Gastrocnemius medialis (tissue), 4 donors: ENCODE results near the gene G6PD. TPM values are rescaled to one million over a fixed set of nuclear protein-coding genes. Genes with fewer than 3 reads are reported as not detected.

Experiments
- ATAC-seq, 2 donors: fragments of 150-250 bp; one replicate each; pipeline ENCODE4 v1.9.1; 2016
- DNase-seq, 2 donors: peaks; one replicate each; pipeline ENCODE4 v3.0.0-alpha.2; 2019
- H3K27ac ChIP-seq, 4 donors: fragments of 200-600 bp; sonication (generic); 1 replicate in 1 of 4; 2 replicates in 3 of 4; pipeline ENCODE4 v1.5.1; 2016 to 2018; ENCODE audit warnings: mild to moderate bottlenecking in 2 of 4, moderate library complexity in 1 of 4
- H3K27me3 ChIP-seq, 3 donors: fragments of 200-600 bp; sonication (generic) in 2 of 3; 1 replicate in 1 of 3; 2 replicates in 2 of 3; pipeline versions ENCODE4 v1.5.1 to v1.6.0; 2016 to 2019; ENCODE audit warnings: mild to moderate bottlenecking in 1 of 3, moderate library complexity in 1 of 3
- H3K36me3 ChIP-seq, 2 donors: fragments of 200-600 bp; sonication (generic) in 1 of 2; one replicate each; pipeline ENCODE4 v1.5.1; 2017 to 2018
- H3K4me1 ChIP-seq, 2 donors: fragments of 200-600 bp; sonication (generic) in 1 of 2; one replicate each; pipeline ENCODE4 v1.5.1; 2016 to 2017; ENCODE audit warnings: mild to moderate bottlenecking in 2 of 2
- H3K4me3 ChIP-seq, 4 donors: fragments of 200-600 bp; sonication (generic) in 3 of 4; 1 replicate in 1 of 4; 2 replicates in 3 of 4; pipeline ENCODE4 v1.5.1; 2016 to 2019; ENCODE audit warnings: mild to moderate bottlenecking in 2 of 4
- H3K9me3 ChIP-seq, 3 donors: fragments of 200-600 bp; sonication (generic) in 2 of 3; 1 replicate in 1 of 3; 2 replicates in 2 of 3; pipeline ENCODE4 v1.5.1; 2016 to 2019
- POLR2A ChIP-seq, 2 donors: fragments of 450-650 bp; IDR thresholded peaks; one replicate each; pipeline ENCODE4 v1.6.1; 2017; ENCODE audit warnings: antibody characterized with exemption in 2 of 2, mild to moderate bottlenecking in 2 of 2, moderate library complexity in 2 of 2
- in situ Hi-C, 4 donors: fragments of 200-750 bp; cut with MboI; loops; one replicate each; pipeline versions ENCODE4 v1.15.0 to v1.8.0; 2017; ENCODE audit warnings: low sequenced_read_pairs in 4 of 4
- intact Hi-C: fragments of 100-400 bp; cut with DNase I; formaldehyde crosslinking; loops from one replicate; pipeline ENCODE4 v1.15.1; 2023; ENCODE audit warnings: low total_unique reads
- total RNA-seq, 4 donors: library from RNA; depleted of rRNA; stranded (reverse); fragments of >200 nt; gene quantifications; one replicate each; pipeline versions ENCODE4 v1.1.0 to v1.2.3, GENCODE V29; 2016
- TF ChIP-seq, protein P1 (sequence below), 5 experiments: fragments of 450-650 bp in 3 of 5; fragments of 200-600 bp in 2 of 5; sonication (generic) in 2 of 5; IDR thresholded peaks in 4 of 5; conservative IDR thresholded peaks in 1 of 5; 1 replicate in 4 of 5; 2 replicates in 1 of 5; pipeline ENCODE4 v1.5.1; 2016 to 2019; ENCODE audit warnings: antibody characterized with exemption in 5 of 5, mild to moderate bottlenecking in 3 of 5, moderate library complexity in 3 of 5

Gene G6PD
- 10 to 100 TPM in 1 of 4 donors, 1 to 10 TPM in 3; 1.5 to 23.9 (median 7.6) TPM for total RNA-seq

DNA sequence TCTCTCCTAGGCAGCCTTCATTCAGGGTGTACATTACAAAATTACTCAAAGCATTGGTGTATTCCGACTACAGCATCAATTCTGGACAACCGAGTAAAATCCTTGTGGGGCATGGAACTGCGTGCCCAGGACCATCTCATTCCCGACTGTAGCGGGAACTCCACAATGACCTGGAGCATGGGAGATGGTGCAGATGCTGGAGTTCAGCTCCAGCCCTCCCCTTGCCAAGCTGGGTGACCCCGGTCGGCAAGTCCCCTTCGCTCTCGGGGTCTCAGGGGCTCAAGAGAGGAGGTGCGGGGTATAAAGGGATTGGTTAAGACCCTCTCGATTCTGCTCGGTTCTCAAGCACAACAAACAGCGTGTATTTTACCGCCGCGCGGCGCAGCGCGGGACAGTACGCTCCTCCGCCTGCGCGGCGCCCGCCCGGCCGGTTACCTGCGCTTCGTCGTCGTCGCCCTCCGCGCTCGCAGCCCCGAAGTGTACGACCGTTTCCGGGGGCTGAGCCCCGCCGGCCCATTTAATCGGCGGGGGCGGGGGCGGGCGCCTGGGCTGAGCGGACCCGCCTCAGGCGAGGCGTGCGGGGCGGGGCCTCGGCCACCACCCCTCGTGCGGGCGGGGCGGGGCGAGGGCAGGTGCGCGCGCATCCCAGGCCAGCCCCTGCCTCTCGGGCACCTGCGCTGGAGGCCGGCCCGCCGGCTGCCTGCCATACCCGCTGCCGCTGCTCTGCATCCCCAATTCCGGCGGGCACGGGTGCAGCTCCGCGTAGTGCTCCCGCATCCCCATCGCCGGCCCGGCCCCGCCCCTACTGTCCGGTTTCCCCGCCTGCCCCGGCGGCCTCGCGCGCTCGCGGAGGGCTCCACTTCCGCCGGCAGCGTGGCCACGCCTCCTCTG lies at the start of gene G6PD:
Gene G6PD (minus strand): TSS at position 493 of the 891 bp plus-strand sequence. CDS start 691 bp downstream, outside the sequence.
- peak; percentile 71 to 73 for ATAC-seq
- in situ Hi-C loops, result loop anchor here in 2 of 4 donors (25.0 kb wide), 2 partner anchors 134 to 584 kb away; partner anchors contain the start of genes DNASE1L1 (in 2 of the 2), TAFAZZIN (in 2 of the 2), HCFC1 (in 1 of the 2) and TMEM187 (in 1 of the 2)
- H3K4me3 ChIP-seq, result peak within 1 kb of the TSS; percentile 61 to 77 (median 69)
- peak in 1 of 2 donors; percentile 21 for DNase-seq
- intact Hi-C loops, result loop anchor here (10.0 kb wide), 3 partner anchors 172 to 952 kb away; partner anchors contain the start of genes CCNQ, DKC1, EMD and FLNA
- H3K9me3 ChIP-seq, result no peaks in the 10 kb centered on the region
- no peaks in the 10 kb centered on the region for H3K36me3 ChIP-seq
- peaks cover 11 to 31% of the 10 kb centered on the region in 2 donors for H3K4me1 ChIP-seq
- H3K27ac ChIP-seq, result peak within 1 kb of the TSS; percentile 84 to 96 (median 92)
- H3K27me3 ChIP-seq, result no peaks in the 10 kb centered on the region
- peak; percentile 42 to 47 for TF ChIP-seq POLR2A (IDR thresholded peaks at IDR 0.05)
- TF ChIP-seq, protein P1, sequence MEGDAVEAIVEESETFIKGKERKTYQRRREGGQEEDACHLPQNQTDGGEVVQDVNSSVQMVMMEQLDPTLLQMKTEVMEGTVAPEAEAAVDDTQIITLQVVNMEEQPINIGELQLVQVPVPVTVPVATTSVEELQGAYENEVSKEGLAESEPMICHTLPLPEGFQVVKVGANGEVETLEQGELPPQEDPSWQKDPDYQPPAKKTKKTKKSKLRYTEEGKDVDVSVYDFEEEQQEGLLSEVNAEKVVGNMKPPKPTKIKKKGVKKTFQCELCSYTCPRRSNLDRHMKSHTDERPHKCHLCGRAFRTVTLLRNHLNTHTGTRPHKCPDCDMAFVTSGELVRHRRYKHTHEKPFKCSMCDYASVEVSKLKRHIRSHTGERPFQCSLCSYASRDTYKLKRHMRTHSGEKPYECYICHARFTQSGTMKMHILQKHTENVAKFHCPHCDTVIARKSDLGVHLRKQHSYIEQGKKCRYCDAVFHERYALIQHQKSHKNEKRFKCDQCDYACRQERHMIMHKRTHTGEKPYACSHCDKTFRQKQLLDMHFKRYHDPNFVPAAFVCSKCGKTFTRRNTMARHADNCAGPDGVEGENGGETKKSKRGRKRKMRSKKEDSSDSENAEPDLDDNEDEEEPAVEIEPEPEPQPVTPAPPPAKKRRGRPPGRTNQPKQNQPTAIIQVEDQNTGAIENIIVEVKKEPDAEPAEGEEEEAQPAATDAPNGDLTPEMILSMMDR (IDR thresholded peaks at IDR 0.05 in 4 of 5, conservative IDR thresholded peaks at IDR 0.05 in 1 of 5), result no peak

DNA sequence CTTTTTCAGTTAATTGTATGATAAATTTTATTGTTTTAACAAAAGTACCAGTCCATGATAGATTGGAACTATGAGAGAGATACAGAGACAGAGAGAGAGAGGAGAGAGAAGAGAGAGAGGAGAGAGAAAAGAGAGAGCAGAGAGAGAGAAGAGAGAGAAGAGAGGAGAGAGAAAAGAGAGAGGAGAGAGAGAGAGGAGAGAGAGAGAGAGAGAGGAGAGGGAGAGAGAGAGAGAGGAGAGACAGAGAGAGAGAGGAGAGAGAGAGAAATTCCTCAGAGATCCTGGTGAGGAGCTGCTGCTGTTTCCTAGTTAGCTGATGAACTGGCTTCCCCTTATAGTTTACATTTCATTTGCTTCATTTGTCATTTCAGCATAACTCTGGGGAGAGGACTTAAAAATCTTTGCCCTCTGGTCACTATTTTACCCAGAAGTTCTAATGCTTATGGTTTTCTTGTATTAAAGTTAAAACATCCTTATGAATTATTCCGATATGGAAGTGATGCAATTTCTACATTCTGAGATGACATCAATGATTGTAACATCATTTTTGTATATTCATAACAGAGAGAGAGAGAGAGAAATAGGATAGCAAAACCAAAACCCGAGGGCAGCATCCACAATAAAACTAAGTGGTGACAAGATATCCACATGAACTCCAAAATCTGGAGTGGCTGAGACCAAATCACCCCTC lies 49.1 kb upstream of the G6PD start:
- H3K4me3 ChIP-seq, result no peak overlapping the region

DNA sequence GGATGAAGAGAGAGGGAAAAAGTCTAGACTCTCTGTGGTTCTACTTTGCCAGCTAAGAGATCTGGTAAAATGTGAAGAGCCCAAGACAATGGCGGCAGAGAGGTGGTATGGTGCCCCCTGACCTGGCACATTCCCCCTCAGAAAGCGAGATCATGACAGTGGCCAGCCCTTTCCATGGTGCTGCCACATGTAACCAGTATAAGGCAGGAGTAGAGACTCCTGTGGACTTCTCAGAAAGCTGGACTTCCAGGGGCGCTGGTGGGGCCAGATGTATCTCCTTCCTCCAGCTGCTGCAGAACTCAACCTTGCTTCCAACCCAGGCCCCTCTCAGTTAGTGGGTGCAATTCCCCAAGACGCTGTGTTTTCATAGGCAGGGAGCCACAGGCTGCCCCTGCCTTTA lies 47.8 kb upstream of the G6PD start:
- intact Hi-C loops (no loop called here), in situ Hi-C loops (no loop called here)

More for the DNA sequence above, 49.1 kb upstream of the G6PD start:
- intact Hi-C loops (no loop called here), in situ Hi-C loops (no loop called here)
- Histone ChIP-seq H3K27me3 (no peaks in the 10 kb centered on the region), H3K27ac (no peak overlapping the region), H3K36me3 (no peaks in the 10 kb centered on the region), H3K4me1 (no peaks in the 10 kb centered on the region), H3K9me3 (peaks cover 0 to 3% (median 0%) of the 10 kb centered on the region in 3 donors)
- no peak for DNase-seq
- TF ChIP-seq POLR2A (IDR thresholded peaks at IDR 0.05), result no peak
- TF ChIP-seq, protein P1 (IDR thresholded peaks at IDR 0.05 in 4 of 5, conservative IDR thresholded peaks at IDR 0.05 in 1 of 5), result no peak
- ATAC-seq, result no peak

DNA sequence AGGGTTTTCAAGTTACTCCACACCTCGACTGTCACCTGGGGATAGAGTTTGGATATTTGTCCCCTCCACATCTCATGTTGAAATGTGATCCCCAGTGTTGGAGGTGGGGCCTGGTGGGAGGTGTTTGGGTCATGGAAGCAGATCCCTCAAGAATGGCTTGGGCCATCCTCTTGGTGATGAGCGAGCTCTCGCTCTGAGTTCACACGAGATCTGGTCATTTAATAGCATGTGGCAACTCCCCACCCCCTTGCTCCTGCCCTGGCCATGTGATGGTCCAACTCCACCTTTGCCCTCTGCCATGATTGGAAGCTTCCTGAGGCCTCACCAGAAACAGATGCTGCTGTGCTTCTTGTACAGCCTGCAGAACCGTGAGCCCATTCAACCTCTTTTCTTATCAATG lies 46.6 kb upstream of the G6PD start:
- H3K36me3 ChIP-seq, result no peaks in the 10 kb centered on the region
- in situ Hi-C loops, result no loop called here
- no peak for ATAC-seq

More for the DNA sequence above, 47.8 kb upstream of the G6PD start:
- no peaks in the 10 kb centered on the region for H3K36me3 ChIP-seq
- no peaks in the 10 kb centered on the region for H3K4me1 ChIP-seq
- H3K27me3 ChIP-seq, result no peaks in the 10 kb centered on the region
- H3K4me3 ChIP-seq, result no peak overlapping the region
- H3K9me3 ChIP-seq, result peaks cover 0 to 3% (median 0%) of the 10 kb centered on the region in 3 donors
- no peak for ATAC-seq
- no peak for TF ChIP-seq POLR2A (IDR thresholded peaks at IDR 0.05)
- TF ChIP-seq, protein P1 (IDR thresholded peaks at IDR 0.05 in 4 of 5, conservative IDR thresholded peaks at IDR 0.05 in 1 of 5), result no peak
- DNase-seq, result no peak
- H3K27ac ChIP-seq, result no peak overlapping the region

More for the DNA sequence above, 46.6 kb upstream of the G6PD start:
- TF ChIP-seq, protein P1 (IDR thresholded peaks at IDR 0.05 in 4 of 5, conservative IDR thresholded peaks at IDR 0.05 in 1 of 5), result no peak
- TF ChIP-seq POLR2A (IDR thresholded peaks at IDR 0.05), result no peak
- Histone ChIP-seq H3K4me3 (no peak overlapping the region), H3K27ac (no peak overlapping the region), H3K27me3 (no peaks in the 10 kb centered on the region), H3K4me1 (no peaks in the 10 kb centered on the region), H3K9me3 (peaks cover 0 to 3% (median 0%) of the 10 kb centered on the region in 3 donors)
- intact Hi-C loops, result no loop called here
- DNase-seq, result no peak
